ENCODE data around the gene ZNF639.

DNA sequence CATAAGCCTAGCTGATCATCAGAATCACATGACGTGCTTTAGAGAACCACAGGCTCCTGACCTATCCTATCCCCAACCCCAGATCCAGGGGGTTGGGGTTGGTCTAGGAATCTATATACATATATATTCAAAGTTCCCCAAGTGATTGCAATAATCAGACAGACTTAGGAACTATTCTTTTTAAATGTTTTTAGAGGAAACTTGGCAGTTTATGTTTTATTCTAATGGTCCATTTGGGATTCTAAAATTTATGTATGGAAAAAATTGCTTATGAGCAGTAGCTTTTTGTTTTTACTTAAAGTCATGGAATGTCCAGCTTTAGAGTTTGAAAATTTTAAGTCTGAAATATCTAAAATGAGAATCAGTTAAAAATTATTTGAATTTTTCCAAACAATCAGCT is 46.8 kb downstream of the ZNF639 start:
- no peak for TF ChIP-seq CTCF (IDR thresholded peaks at IDR 0.05 in 4 of 5, conservative IDR thresholded peaks at IDR 0.05 in 1 of 5)
- no peak for TF ChIP-seq POLR2A (IDR thresholded peaks at IDR 0.05)

All from gastrocnemius medialis (tissue), 4 donors.